Activated T-cell treated with anti-CD3 and anti-CD28 coated beads, Interleukin-2, amount 50 U/mL, for 72 hours (primary cell): Measurements from ENCODE around the gene RAB40B. TPM values are rescaled to one million over a fixed set of nuclear protein-coding genes. Genes with fewer than 3 reads are reported as not detected.
"Not testable (repeated sequence)": the region's sequence is repeated elsewhere in the genome, so short reads cannot be mapped to it uniquely, and the experiment has no call there.

ENCODE experiments used
- ATAC-seq, 2 donors: fragments of 150-1000 bp; cut with Tn5 transposase; replicated peaks in 1 of 2; 2 replicates each; pipeline ENCODE4 v1.10.0; 2021; ENCODE audit warnings: moderate library complexity in 2 of 2, mild to moderate bottlenecking in 1 of 2
- DNase-seq, 2 donors: peaks; one replicate each; pipeline ENCODE4 v3.0.0; 2021 to 2022; ENCODE audit warnings: mixed read lengths in 1 of 2
- H3K27ac Mint-ChIP-seq: one replicate; pipeline ENCODE4 v1.8.0; 2022; ENCODE audit warnings: mild to moderate bottlenecking, moderate library complexity, mixed read lengths
- H3K27me3 Mint-ChIP-seq: one replicate; pipeline ENCODE4 v1.8.0; 2022; ENCODE audit warnings: low read depth, mixed read lengths
- H3K36me3 Mint-ChIP-seq, 2 donors: one replicate each; pipeline ENCODE4 v1.8.0; 2022; ENCODE audit warnings: mixed read lengths in 2 of 2, mild to moderate bottlenecking in 1 of 2; ENCODE audit not compliant: insufficient read depth in 2 of 2
- H3K4me1 Mint-ChIP-seq: one replicate; pipeline ENCODE4 v1.8.0; 2022; ENCODE audit warnings: low read depth, mixed read lengths
- H3K4me3 Mint-ChIP-seq, 2 donors: one replicate each; pipeline ENCODE4 v1.8.0; 2022; ENCODE audit warnings: mild to moderate bottlenecking in 2 of 2, mixed read lengths in 2 of 2, moderate library complexity in 2 of 2
- H3K9me3 Mint-ChIP-seq, 2 donors: one replicate each; pipeline ENCODE4 v1.8.0; 2022; ENCODE audit warnings: mixed read lengths in 2 of 2
- total RNA-seq, 2 donors: library from RNA; stranded (reverse); gene quantifications; one replicate each; pipeline ENCODE4 v1.2.3, GENCODE V29; 2022

RAB40B gene
- total RNA-seq, 2 donors from 2014 or later = 2.5 to 3.1 TPM

DNA sequence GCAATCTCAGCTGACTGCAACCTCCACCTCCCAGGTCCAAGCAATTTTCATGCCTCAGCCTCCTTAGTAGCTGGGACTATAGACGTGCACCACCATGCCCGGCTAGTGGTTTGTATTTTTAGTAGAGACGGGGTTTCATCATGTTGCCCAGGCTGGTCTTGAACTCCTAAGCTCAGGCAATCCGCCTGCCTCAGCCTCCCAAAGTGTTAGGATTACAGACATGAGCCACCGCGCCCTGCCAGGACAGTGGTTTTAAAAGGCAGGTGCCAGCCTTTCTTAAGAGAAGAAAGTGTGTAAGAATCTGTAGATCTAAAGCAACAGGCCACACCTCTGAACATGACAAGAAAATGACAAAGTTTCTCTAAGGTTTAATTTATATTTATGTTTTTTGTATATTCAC is 43.9 kb downstream of the RAB40B start:
- not testable (repeated sequence) for ATAC-seq

DNA sequence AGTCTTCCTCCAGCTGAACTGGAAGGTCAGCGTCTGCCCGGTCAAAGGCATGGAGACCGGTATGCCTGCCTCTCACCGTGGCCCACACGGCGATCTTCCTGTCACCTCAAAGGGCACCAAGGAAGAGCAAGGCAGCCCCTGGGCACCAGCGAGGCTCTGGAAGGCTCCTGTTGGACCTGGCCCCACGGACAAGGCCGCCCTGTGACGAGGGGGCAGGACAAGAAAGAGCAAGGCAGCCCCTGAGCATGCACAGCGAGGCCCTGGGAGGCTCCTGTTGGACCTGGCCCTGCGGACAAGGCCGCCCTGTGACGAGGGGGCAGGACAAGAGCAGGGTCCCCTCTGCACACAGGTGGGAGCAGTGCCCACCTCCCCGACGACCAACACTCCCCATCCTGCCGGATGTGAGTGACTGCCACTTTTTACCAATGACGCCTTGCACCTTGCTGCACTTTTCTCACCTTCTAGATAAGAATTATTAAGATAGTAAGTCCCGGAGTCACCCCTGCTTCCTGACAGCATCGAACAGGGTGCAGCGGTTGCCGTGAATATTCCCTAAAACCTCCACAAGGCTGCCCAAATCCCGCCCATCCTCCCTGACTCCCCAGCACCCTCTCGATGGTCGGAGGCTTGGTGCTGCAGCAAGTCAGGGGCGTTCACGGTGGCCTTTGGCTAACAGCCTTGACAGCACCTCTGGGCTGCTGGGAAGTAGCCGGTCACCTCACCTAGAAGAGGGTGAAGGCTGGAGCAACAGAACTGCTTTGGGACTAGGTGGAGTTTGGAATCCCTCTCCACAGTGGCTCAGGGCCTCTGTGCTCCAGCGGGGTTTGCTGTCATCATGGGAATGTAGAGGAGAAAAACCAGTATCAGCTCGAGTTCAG is 44.6 kb downstream of the RAB40B start:
- DNase-seq (no peak), ATAC-seq (no peak)
- Mint-ChIP-seq H3K27ac (no peak overlapping the region), H3K27me3 (no peaks in the 10 kb centered on the region), H3K4me3 (no peak overlapping the region), H3K36me3 (no peaks in the 10 kb centered on the region), H3K4me1 (peaks cover 9% of the 10 kb centered on the region), H3K9me3 (no peaks in the 10 kb centered on the region)

More for the DNA sequence above, 43.9 kb downstream of the RAB40B start:
- H3K27me3 Mint-ChIP-seq, DNase-seq, H3K4me1 Mint-ChIP-seq, H3K9me3 Mint-ChIP-seq, H3K36me3 Mint-ChIP-seq, H3K27ac Mint-ChIP-seq, H3K4me3 Mint-ChIP-seq: not testable (repeated sequence)

DNA sequence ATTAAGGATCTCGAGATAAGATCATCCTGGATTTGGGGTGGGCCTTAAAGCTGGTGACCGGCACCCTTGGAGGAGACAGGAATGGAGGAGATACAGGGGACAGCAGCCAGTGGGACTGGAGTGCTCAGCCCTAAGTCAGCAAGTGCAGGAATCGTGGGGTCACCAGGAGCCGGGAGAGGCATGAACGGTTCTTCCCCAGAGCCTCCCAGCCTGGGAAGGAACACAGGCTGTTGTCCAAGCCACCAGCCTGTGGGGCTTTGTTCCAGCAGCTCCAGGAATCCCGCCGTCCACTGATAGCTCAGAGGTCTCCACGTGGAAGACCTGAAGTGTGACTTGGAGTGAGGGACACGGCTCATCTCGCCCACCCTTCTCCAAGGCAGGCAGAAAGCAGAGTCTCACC is 47.8 kb downstream of the RAB40B start:
- no peak for DNase-seq
- H3K9me3 Mint-ChIP-seq = no peaks in the 10 kb centered on the region
- H3K4me1 Mint-ChIP-seq = peaks cover 23% of the 10 kb centered on the region
- H3K27ac Mint-ChIP-seq = peak overlapping the region; percentile 71
- H3K27me3 Mint-ChIP-seq = no peaks in the 10 kb centered on the region
- H3K4me3 Mint-ChIP-seq = no peak overlapping the region
- H3K36me3 Mint-ChIP-seq = peaks cover 0 to 4% of the 10 kb centered on the region in 2 donors
- no peak for ATAC-seq

DNA sequence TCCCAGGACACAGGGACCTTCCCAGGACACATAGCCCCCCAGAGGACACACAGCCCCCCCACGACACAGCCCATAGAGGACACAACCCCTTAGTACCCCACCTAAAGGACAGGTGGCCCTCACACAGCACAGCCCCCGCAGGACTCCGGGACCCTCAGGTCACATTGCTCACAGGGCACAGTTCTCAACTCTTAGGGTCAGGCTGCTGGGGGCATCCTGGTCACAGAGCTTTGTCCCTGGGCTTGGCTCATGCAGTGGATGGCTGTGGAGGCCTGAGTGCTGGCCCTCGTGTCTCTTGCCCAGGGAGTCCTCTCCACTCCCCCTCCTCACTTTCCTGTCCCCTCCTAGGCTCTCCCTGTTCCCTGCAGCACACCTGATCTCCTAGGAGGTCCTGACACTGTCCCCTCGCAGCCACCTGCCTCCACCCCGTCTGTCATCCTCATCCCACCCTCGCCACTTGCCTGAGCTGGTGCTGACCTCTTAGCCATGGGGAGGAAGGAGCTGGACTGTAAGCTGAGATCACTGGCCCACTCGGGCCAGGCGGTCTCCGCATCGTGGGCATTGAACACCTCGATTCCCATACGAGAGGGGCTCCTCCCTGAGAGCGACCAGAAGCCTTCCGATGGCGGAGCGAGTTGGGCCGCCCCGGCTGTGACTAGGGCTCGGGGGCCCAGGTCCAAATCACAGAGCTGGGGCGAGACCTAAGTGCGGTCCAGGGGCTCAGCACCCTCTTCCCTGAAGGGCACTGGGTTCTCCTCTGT is 48.8 kb downstream of the RAB40B start:
- Mint-ChIP-seq H3K4me1 (peaks cover 31% of the 10 kb centered on the region), H3K9me3 (no peaks in the 10 kb centered on the region), H3K4me3 (peak overlapping the region; percentile 8 to 57), H3K27me3 (no peaks in the 10 kb centered on the region), H3K27ac (no peak overlapping the region), H3K36me3 (peaks cover 1 to 6% of the 10 kb centered on the region in 2 donors)
- DNase-seq (no peak), ATAC-seq (no peak)

DNA sequence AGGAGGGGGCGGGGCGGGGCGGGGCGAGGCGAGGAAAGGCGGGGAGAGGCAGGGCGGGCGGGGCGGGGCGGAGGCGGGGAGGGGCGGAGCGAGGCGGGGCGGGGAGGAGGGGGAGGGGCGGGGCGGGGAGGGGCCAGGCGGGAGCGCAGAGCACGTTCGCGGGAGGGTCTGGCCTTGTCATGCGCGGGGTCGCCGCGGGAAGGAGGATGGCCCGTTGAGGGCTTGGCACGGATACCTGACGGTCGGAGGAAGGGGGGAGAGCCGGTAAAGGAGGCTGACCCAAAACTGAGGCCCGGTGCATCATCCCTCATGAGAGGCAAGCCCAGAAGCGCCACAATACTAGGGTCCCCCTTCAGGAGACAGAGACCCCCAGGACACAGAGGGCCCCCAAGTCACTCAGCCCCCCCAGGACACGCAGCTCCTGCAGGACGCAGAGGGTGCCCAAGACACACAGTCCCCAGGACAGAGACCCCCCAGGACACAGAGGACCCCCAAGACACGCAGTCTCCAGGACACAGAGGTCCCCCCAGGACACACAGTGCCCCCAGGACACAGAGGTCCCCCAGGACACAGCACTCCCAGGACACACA is 49.7 kb downstream of the RAB40B start:
- peak; percentile 37 to 54 for ATAC-seq
- H3K4me3 Mint-ChIP-seq = peak overlapping the region; percentile 62 to 74
- H3K36me3 Mint-ChIP-seq = peaks cover 2 to 10% of the 10 kb centered on the region in 2 donors
- no peaks in the 10 kb centered on the region for H3K9me3 Mint-ChIP-seq
- peaks cover 31% of the 10 kb centered on the region for H3K4me1 Mint-ChIP-seq
- DNase-seq = peak; percentile 55 to 56
- H3K27me3 Mint-ChIP-seq = no peaks in the 10 kb centered on the region
- H3K27ac Mint-ChIP-seq = no peak overlapping the region

DNA sequence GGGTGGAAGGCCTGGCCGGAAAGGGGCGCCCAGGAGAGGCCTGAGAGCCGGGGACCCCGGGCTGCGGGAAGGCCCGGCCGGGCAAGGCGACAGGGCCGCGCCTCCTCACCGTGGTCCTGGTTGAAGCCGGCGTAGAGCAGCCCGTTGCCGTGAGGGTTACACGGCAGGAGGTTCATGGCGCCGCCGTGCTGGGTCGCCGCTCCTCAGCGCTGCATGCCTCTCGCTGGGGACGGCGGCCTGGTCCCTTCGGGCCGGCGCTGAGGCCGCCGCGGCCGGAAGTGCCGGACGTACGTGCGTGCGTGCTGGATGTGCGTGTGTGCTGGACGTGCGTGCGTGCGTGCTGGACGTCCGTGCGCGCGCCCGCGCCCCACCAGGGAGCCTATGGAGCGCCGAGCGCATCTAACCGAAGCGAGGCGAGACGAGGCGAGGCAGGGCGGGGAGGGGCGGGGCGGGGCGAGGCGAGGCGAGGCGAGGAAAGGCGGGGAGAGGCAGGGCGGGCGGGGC is 50.3 kb downstream of the RAB40B start, which contains the start of gene WDR45B:
Gene WDR45B (minus strand): TSS at position 280 of the 504 bp plus-strand sequence. CDS start 104 bp downstream, at position 176.
- Mint-ChIP-seq H3K27me3 (no peaks in the 10 kb centered on the region), H3K36me3 (peaks cover 3 to 11% of the 10 kb centered on the region in 2 donors), H3K9me3 (no peaks in the 10 kb centered on the region), H3K4me3 (peak within 1 kb of the TSS; percentile 90 to 93), H3K27ac (peak within 1 kb of the TSS; percentile 85), H3K4me1 (peaks cover 31% of the 10 kb centered on the region)
- ATAC-seq (peak; percentile 97 to 98), DNase-seq (peak; percentile 94)

DNA sequence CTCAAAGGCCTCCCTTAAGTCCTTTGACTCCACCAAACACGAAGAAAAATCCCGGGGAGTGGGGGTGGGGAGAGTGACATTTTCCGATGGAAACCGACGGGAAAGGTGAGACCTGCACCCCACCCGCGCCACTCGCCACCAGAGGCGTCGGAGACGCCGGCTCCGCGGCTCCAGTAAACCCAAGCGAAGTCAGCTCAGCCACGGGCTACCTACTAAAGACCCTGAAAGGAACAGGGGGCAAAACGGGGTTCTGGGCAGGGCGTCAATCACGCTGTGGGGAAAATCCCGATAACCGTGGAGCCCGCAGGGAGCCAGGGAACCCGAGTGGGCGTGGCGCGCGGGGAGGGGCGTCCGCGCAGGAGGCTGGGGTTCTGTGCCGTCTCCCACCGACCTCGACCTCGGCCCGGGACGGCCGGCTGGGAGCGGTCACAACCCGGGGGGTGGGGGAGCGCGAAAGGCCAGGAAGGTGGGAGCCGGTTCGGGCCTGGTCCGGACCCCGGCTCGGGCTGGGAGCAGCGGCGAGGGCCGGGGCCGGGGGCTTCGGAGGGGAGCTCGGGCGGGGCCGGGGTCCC is 50.8 kb downstream of the RAB40B start:
- peak overlapping the region; percentile 90 to 93 for H3K4me3 Mint-ChIP-seq
- peak; percentile 56 to 59 for DNase-seq
- ATAC-seq = peak; percentile 26 to 38

DNA sequence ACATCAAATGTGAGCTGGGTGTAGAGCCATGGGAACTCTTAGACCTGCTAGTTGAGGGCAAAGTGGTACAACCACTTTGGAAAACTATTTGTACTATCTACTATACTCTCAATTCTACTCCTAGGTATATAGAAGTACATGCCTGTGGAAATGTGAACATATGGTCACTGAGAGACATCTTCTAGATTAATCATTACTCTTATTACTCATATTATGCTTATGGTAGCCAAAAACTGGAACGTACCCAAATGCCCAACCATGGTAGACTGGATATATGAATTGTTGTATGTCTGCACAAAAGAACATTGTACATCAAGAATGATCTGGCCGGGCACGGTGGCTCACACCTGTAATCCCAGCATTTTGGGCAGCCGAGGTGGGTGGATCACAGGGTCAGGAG is 53.0 kb downstream of the RAB40B start:
- H3K4me1 Mint-ChIP-seq = peaks cover 31% of the 10 kb centered on the region

More for the DNA sequence above, 50.8 kb downstream of the RAB40B start:
- peak overlapping the region; percentile 85 for H3K27ac Mint-ChIP-seq
- no peaks in the 10 kb centered on the region for H3K9me3 Mint-ChIP-seq
- H3K36me3 Mint-ChIP-seq = peaks cover 3 to 11% of the 10 kb centered on the region in 2 donors
- H3K27me3 Mint-ChIP-seq = no peaks in the 10 kb centered on the region
- H3K4me1 Mint-ChIP-seq = peaks cover 31% of the 10 kb centered on the region

DNA sequence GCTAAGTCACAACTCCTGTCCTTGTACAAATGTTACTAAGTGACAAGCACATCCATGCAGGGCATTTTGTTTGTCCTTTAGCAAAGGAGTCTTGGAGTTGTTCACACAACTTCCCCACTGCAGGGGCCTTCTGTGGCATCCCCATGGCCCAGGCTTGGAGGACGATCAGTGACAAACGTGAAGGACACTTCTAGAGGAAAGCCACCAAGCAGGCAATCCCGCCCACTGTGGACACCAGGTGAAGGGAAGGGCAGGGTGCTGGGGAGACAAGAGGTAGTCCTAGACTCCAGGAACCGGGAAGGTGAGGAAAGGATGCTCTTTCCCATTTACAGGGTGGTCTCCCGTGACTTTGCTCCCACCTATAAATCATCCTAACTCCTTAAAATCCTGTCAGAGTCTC is 54.4 kb downstream of the RAB40B start:
- ATAC-seq (no peak), DNase-seq (no peak)
- Mint-ChIP-seq H3K4me1 (peaks cover 31% of the 10 kb centered on the region), H3K4me3 (no peak overlapping the region), H3K27me3 (no peaks in the 10 kb centered on the region), H3K36me3 (peaks cover 4 to 24% of the 10 kb centered on the region in 2 donors), H3K9me3 (no peaks in the 10 kb centered on the region), H3K27ac (no peak overlapping the region)

More for the DNA sequence above, 53.0 kb downstream of the RAB40B start:
- no peak for DNase-seq
- no peaks in the 10 kb centered on the region for H3K9me3 Mint-ChIP-seq
- no peaks in the 10 kb centered on the region for H3K27me3 Mint-ChIP-seq
- ATAC-seq = no peak
- no peak overlapping the region for H3K27ac Mint-ChIP-seq
- H3K4me3 Mint-ChIP-seq = peak overlapping the region; percentile 90 to 93
- peaks cover 4 to 18% of the 10 kb centered on the region in 2 donors for H3K36me3 Mint-ChIP-seq

DNA sequence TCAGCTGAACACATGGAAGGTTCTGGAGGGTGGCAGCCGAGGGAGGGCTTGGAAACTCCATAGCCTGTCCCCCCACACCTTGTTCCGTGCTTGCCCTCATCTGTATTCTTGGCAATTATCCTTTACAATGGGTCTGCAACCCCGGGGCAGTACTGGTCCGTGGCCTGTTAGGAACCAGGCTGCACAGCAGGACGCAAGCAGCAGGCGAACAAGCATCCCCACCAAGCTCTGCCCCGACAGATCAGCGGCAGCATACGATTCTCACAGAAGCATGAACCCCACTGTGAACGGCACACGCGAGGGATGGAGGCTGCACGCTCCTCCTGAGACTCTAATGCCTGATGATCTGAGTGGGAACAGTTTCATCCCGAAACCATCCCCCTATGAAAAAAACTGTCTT is 56.5 kb downstream of the RAB40B start:
- no peak overlapping the region for H3K27ac Mint-ChIP-seq
- ATAC-seq = no peak
- H3K9me3 Mint-ChIP-seq = no peaks in the 10 kb centered on the region
- H3K4me3 Mint-ChIP-seq = no peak overlapping the region
- no peaks in the 10 kb centered on the region for H3K27me3 Mint-ChIP-seq
- H3K36me3 Mint-ChIP-seq = peaks cover 8 to 34% of the 10 kb centered on the region in 2 donors
- no peak for DNase-seq
- H3K4me1 Mint-ChIP-seq = peaks cover 41% of the 10 kb centered on the region

DNA sequence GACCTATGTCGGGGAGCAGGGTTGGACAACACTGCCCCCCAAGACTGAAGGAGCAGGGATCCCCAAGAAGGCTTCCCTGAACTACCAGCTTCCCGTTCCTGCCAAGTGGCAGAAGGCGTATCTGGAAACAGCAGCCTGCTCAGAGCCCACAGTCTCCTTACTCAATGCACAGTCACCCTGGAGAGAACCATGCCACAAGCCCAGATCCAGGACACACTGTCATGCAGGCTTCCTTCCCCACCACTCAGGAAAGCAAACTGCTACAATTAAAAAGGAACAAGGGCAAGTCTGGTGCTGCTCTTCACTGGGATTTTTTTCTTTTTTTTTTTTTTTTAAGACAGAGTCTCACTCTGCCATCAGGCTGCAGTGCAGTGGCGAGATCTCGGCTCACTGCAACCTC is 58.5 kb downstream of the RAB40B start:
- no peak overlapping the region for H3K4me3 Mint-ChIP-seq
- ATAC-seq (no peak), DNase-seq (no peak)
- H3K36me3 Mint-ChIP-seq = peaks cover 8 to 32% of the 10 kb centered on the region in 2 donors
- H3K9me3 Mint-ChIP-seq = no peaks in the 10 kb centered on the region
- H3K27me3 Mint-ChIP-seq = no peaks in the 10 kb centered on the region
- H3K4me1 Mint-ChIP-seq = peaks cover 26% of the 10 kb centered on the region
- no peak overlapping the region for H3K27ac Mint-ChIP-seq

DNA sequence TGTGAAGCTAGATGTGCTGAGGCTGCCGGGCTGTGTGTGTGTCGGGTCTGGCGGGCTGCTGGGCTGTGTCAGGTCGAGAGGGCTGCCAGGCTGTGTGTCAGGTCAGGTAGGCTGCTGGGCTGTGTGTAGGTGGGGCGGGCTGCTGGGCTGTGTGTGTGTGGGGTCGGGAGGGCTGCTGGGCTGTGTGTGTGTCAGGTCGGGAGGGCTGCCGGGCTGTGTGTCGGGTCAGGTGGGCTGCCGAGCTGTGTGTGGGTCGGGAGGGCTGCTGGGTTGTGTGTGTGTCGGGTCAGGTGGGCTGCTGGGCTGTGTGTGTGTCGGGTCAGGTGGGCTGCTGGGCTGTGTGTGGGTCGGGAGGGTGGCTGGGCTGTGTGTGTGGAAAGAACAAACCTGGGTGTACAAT is 58.9 kb downstream of the RAB40B start:
- Mint-ChIP-seq H3K4me3 (no peak overlapping the region), H3K27me3 (no peaks in the 10 kb centered on the region), H3K27ac (no peak overlapping the region), H3K9me3 (no peaks in the 10 kb centered on the region), H3K4me1 (peaks cover 27% of the 10 kb centered on the region), H3K36me3 (peaks cover 8 to 32% of the 10 kb centered on the region in 2 donors)
- ATAC-seq (no peak), DNase-seq (no peak)
